Psoas muscle (tissue), 8 donors: ENCODE measurements around the gene CCNF. TPM values are rescaled to one million over a fixed set of nuclear protein-coding genes. Genes with fewer than 3 reads are reported as not detected.
A peak's percentile ranks its signal among the peaks of the same experiment; 100 is the strongest.

Experiments
- ATAC-seq, 4 donors: fragments of 200-7000 bp; cut with Tn5 transposase; one replicate each; pipeline ENCODE4 v1.9.1; 2020; ENCODE audit warnings: moderate library complexity in 3 of 4, mild to moderate bottlenecking in 2 of 4
- DNase-seq, 2 donors: peaks; one replicate each; pipeline ENCODE4 v3.0.0-alpha.2; 2020
- H3K27ac ChIP-seq: fragments of 200-600 bp; one replicate; pipeline ENCODE4 v1.8.0; 2022
- H3K27me3 ChIP-seq, 3 donors: fragments of 200-600 bp in 1 of 3; one replicate each; pipeline versions ENCODE4 v1.6.1 to v1.8.0; 2013 to 2022; ENCODE audit warnings: low read length in 2 of 3, mild to moderate bottlenecking in 2 of 3, moderate library complexity in 1 of 3; ENCODE audit not compliant: insufficient read depth in 3 of 3
- H3K36me3 ChIP-seq, 2 donors: fragments of 200-600 bp in 1 of 2; one replicate each; pipeline versions ENCODE4 v1.6.1 to v1.8.0; 2013 to 2022; ENCODE audit warnings: low read depth in 1 of 2, mild to moderate bottlenecking in 1 of 2, moderate library complexity in 1 of 2; ENCODE audit not compliant: insufficient read depth in 1 of 2
- H3K4me1 ChIP-seq: fragments of 200-600 bp; one replicate; pipeline ENCODE4 v1.8.0; 2022
- H3K4me3 ChIP-seq: fragments of 200-600 bp; one replicate; pipeline ENCODE4 v1.8.0; 2022; ENCODE audit warnings: mild to moderate bottlenecking
- H3K9me3 ChIP-seq: fragments of 200-600 bp; one replicate; pipeline ENCODE4 v1.8.0; 2022
- WGBS, 3 donors: extraction: QIAGEN DNeasy Blood & Tissue Kit; methylation state at CpG; one replicate each; pipeline versions ENCODE4 v1.1.6 to v1.1.7; 2013; 5-methylcytosine and 5-hydroxymethylcytosine counted together
- intact Hi-C, 2 donors: fragments of 100-400 bp; cut with DNase I; formaldehyde crosslinking; loops; one replicate each; pipeline versions ENCODE4 v1.11.0 to v1.14.2; 2022
- polyA plus RNA-seq, 3 donors: library from polyadenylated mRNA; stranded (reverse); fragments of 200-250 nt; gene quantifications; one replicate each; pipeline ENCODE4 v1.2.3, GENCODE V29; 2013
- total RNA-seq, 4 donors: library from RNA; stranded (reverse); fragmentation: NEBNext Ultra II Directional in 2 of 4; extraction: Animal tissue kit (Norgen Biotek cat#: 25700) in 2 of 4; gene quantifications; one replicate each; pipeline versions ENCODE4 v1.2.1 to v1.2.4, GENCODE V29; 2021 to 2023
- TF ChIP-seq, protein P1 (sequence below): fragments of 200-600 bp; IDR thresholded peaks from one replicate; pipeline ENCODE4 v1.8.0; 2022; ENCODE audit warnings: antibody characterized with exemption
- donor health status: healthy with polysubstance abuse.
- donor health status: DM: no; HTN: no; CAD: no; lungs with moderate emphysema.
- donor health status: Bipolar disorder and iron deficiency.
- donor health status: healthy.
- donor health status: DM: yes; HTN: yes; CAD: no.
- donor health status: DM: no; HTN: no; CAD: no.
- donor health status: DM: no; HTN: no; CAD: no.
- donor health status: DM: yes; HTN: yes; CAD: no.

CCNF gene
- total and polyA plus RNA-seq, 7 donors: 1.1 to 2.3 (median 1.7) TPM

DNA sequence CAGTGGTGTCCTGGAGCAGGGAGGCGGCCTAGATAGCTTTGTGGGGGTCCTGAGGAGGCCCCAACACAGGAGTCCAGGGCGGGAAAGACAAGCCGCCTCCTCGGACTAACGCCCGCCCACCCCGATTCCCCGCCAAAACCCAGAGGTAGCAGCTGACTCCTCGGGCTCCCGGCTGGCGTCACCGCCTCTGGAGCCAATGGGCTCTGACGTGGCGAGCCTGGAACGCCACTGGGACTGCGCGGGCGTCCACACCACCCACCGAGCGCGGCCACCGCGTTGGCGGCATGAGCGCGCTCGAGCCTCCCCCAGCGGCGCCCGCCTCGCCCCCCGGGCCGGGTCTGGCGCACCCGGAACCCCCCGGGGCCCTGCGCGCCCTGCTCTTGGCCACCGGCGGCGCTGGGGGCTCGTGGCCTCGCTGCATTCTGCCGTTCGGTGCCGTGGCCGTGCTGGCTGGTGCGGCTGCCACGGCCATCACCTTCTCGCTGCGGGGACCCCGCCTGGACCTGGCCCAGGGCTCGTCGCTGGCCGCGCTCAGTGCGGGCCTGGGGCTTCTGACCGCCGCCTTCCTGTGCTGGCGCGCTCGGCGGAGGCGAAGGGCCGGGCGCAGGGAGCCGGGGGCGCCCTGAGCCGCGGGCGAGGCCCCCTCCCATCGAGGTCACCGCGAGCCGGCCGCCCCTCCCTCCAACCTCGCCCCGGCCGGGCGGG, 38.4 kb downstream of the CCNF start:
- H3K27me3 ChIP-seq: peaks cover 0 to 41% (median 3%) of the 10 kb centered on the region in 3 donors
- TF ChIP-seq, protein P1, sequence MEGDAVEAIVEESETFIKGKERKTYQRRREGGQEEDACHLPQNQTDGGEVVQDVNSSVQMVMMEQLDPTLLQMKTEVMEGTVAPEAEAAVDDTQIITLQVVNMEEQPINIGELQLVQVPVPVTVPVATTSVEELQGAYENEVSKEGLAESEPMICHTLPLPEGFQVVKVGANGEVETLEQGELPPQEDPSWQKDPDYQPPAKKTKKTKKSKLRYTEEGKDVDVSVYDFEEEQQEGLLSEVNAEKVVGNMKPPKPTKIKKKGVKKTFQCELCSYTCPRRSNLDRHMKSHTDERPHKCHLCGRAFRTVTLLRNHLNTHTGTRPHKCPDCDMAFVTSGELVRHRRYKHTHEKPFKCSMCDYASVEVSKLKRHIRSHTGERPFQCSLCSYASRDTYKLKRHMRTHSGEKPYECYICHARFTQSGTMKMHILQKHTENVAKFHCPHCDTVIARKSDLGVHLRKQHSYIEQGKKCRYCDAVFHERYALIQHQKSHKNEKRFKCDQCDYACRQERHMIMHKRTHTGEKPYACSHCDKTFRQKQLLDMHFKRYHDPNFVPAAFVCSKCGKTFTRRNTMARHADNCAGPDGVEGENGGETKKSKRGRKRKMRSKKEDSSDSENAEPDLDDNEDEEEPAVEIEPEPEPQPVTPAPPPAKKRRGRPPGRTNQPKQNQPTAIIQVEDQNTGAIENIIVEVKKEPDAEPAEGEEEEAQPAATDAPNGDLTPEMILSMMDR: peak; percentile 9
- ATAC-seq (peak; percentile 71 to 85 (median 80)), DNase-seq (peak; percentile 86 to 89)
- intact Hi-C loops: no loop called here
- no peaks in the 10 kb centered on the region for H3K36me3 ChIP-seq
- H3K9me3 ChIP-seq: no peaks in the 10 kb centered on the region
- H3K4me1 ChIP-seq: peaks cover 26% of the 10 kb centered on the region
- H3K4me3 ChIP-seq: peak overlapping the region; percentile 75
- H3K27ac ChIP-seq: no peak overlapping the region
- 0 to 2% (median 1%) methylated on average over 46 to 80 of the region's 80 CpGs for WGBS, 3 donors

DNA sequence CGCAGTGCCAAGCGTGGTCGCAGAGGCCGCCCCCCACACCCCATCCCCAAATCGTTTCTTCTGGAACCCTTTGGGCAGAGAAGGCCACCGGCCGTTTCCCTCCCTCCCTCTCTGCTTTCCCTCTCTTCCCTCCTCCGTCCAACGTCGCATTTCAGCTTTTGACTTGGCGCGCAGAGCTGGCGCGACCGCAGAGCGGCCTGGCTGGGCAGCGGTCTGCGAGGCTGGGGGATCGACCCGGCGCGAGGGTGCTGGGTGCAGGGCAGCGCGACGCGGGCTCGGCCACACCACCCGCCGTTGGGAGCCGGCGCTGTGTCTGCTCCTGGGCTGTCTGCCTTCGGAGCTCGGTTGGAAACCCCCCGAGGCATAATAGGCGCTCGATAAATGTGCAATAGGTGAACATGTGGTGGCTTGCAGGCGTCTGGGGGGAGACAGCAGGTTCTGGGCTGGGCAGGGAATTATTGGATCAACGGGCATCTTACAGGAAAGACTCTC, 39.0 kb downstream of the CCNF start:
- TF ChIP-seq, protein P1: no peak
- intact Hi-C loops: no loop called here
- H3K4me1 ChIP-seq: peaks cover 26% of the 10 kb centered on the region

DNA sequence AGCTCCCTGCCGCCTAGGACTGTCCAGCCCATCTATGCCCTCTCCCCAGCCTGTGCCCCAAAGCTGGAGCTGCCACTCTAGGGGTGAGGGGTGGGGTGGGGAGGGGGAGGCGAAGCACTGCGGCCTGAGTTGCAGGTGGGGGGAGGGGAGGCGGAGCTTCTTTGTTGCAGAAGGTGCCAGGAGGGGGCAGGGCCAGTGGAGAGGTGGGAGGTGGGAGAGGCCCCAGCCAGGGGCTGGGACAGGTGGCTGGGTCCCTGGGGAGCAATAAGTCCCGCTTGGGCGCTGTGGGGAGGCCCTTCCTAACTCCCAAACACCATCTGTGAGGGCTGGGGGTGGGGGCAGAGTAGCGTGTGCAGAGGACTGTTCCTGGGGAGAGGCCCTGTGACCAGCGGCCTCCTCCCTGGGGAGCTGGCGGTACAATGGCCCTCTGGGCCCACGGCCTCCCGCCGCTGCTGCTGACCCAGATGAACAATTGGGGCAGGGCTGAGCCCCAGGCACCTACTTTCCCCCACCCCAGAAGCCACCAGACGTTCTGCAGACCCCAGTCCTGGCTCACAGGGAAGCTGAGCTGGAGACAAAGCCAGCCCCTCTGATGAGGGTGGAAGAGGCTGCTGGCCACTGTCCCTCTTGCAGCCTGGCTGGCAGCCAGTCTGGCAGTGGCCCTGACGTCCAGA, 39.6 kb downstream of the CCNF start:
- peaks cover 30% of the 10 kb centered on the region for H3K4me1 ChIP-seq
- peak in 3 of 4 donors; percentile 14 to 21 (median 19) for ATAC-seq
- 5 to 12% (median 11%) methylated on average over 13 to 14 of the region's 14 CpGs for WGBS, 3 donors
- H3K36me3 ChIP-seq: no peaks in the 10 kb centered on the region
- TF ChIP-seq, protein P1: no peak
- no peak for DNase-seq
- intact Hi-C loops: no loop called here
- peaks cover 0 to 42% (median 3%) of the 10 kb centered on the region in 3 donors for H3K27me3 ChIP-seq
- peak overlapping the region; percentile 75 for H3K4me3 ChIP-seq
- H3K27ac ChIP-seq: no peak overlapping the region
- H3K9me3 ChIP-seq: no peaks in the 10 kb centered on the region

More for the DNA sequence above, 39.0 kb downstream of the CCNF start:
- Histone ChIP-seq H3K4me3 (peak overlapping the region; percentile 75), H3K27me3 (peaks cover 0 to 42% (median 3%) of the 10 kb centered on the region in 3 donors), H3K27ac (no peak overlapping the region), H3K9me3 (no peaks in the 10 kb centered on the region), H3K36me3 (no peaks in the 10 kb centered on the region)
- peak in 3 of 4 donors; percentile 12 to 26 (median 25) for ATAC-seq
- DNase-seq: no peak
- 2 to 4% (median 3%) methylated on average over 33 to 38 of the region's 38 CpGs for WGBS, 3 donors

DNA sequence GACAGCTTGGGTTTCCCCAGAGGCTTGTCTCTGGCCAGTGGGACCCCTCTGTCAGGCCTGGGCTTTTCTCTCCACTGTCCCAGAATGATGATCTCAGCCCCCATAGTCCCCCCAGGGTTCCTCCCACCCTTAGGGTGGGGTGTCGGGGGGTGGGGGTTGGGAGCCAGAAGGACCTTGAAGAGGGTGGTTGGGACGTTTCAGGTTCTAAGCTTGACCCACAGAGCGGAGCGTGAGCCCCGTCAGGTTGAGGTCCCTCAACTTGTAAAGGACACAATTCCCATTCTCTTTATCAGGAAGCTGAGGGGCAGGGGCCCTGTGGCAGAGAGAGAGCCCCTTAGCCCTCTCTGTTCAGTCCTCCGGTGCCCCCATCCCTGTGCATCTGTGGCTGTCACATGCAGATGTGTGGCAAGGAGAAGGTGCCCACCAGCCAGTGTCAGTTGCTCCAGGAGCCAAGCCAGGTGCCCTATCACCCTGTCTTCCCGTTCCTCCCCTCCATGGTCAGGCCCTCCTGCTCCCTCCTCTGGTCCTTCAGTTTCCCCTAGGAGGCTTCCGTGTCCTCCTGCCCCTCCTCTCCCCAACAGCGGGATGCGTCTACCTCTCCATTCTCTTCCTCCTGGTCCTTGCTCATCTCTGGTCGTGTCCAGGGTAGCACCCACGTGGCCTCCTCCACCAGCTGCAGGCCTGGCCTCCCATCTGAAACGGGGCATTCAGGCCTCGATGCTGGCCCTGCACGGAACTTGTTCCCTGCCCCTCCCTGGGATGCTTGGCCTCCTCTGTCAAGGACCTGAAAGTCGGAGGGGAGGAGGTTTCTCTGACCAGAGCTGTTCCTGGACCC, 40.4 kb downstream of the CCNF start:
- no peaks in the 10 kb centered on the region for H3K9me3 ChIP-seq
- no peak for ATAC-seq
- no peaks in the 10 kb centered on the region for H3K36me3 ChIP-seq
- TF ChIP-seq, protein P1: no peak
- 39 to 59% (median 40%) methylated on average over 16 of the region's 16 CpGs for WGBS, 3 donors
- DNase-seq: no peak
- no peak overlapping the region for H3K27ac ChIP-seq
- intact Hi-C loops: no loop called here
- H3K4me1 ChIP-seq: peaks cover 30% of the 10 kb centered on the region
- H3K4me3 ChIP-seq: peak overlapping the region; percentile 75
- peaks cover 0 to 42% (median 3%) of the 10 kb centered on the region in 3 donors for H3K27me3 ChIP-seq
